GM21447 (cell line): ENCODE data around the gene TRIM56.
"Not testable (repeated sequence)": the region's sequence is repeated elsewhere in the genome, so short reads cannot be mapped to it uniquely, and the experiment has no call there.

Experiments used
- ATAC-seq: cut with Tn5 transposase; IDR thresholded peaks from one replicate; pipeline ENCODE4 v1.9.1; 2021; ENCODE audit not compliant: unreplicated experiment

Gene TRIM56

GRCh38 chr7:101085162-101085964 is at the start of gene TRIM56:
Gene TRIM56 (plus strand): TSS chr7:101085481. CDS start chr7:101087313, 1,832 bp downstream.
- peak; percentile 86 for ATAC-seq

GRCh38 chr7:101035941-101036340 is 49.3 kb upstream of the TRIM56 start:
- ATAC-seq, result no peak

GRCh38 chr7:101041283-101041682 is 44.0 kb upstream of the TRIM56 start:
- ATAC-seq, result not testable (repeated sequence)

GRCh38 chr7:101058355-101058754 is 26.9 kb upstream of the TRIM56 start:
- no peak for ATAC-seq

- no peak for ATAC-seq
These were observed 25.7 kb upstream of the TRIM56 start for GRCh38 chr7:101059620-101059942.

GRCh38 chr7:101060992-101061391 is 24.3 kb upstream of the TRIM56 start:
- ATAC-seq, result no peak

GRCh38 chr7:101064176-101064550 is 21.1 kb upstream of the TRIM56 start:
- ATAC-seq, result not testable (repeated sequence)

- ATAC-seq, result not testable (repeated sequence)
These were observed 20.1 kb upstream of the TRIM56 start for GRCh38 chr7:101065162-101065561.

- no peak for ATAC-seq
These were observed 19.0 kb upstream of the TRIM56 start for GRCh38 chr7:101066141-101066832.

GRCh38 chr7:101066833-101067177 is 18.5 kb upstream of the TRIM56 start:
- ATAC-seq, result no peak

GRCh38 chr7:101068401-101068800 is 16.9 kb upstream of the TRIM56 start:
- no peak for ATAC-seq

- ATAC-seq, result not testable (repeated sequence)
These were observed 13.7 kb upstream of the TRIM56 start for GRCh38 chr7:101071362-101072104.

GRCh38 chr7:101075646-101076045 is 9.6 kb upstream of the TRIM56 start:
- no peak for ATAC-seq

GRCh38 chr7:101076183-101076582 is 9.1 kb upstream of the TRIM56 start:
- ATAC-seq, result not testable (repeated sequence)

- peak; percentile 86 for ATAC-seq
These were observed 7.8 kb upstream of the TRIM56 start for GRCh38 chr7:101077303-101078086.

- no peak for ATAC-seq
These were observed 3.8 kb upstream of the TRIM56 start for GRCh38 chr7:101081432-101081831.

GRCh38 chr7:101084865-101085161 is 468 bp upstream of the TRIM56 start:
- no peak for ATAC-seq

- no peak for ATAC-seq
These were observed 2.2 kb downstream of the TRIM56 start for GRCh38 chr7:101087334-101088068.

GRCh38 chr7:101088069-101088425 is 2.8 kb downstream of the TRIM56 start:
- ATAC-seq, result no peak

GRCh38 chr7:101088858-101089529 is 3.7 kb downstream of the TRIM56 start:
- no peak for ATAC-seq
